Mesenchymal stem cell (in vitro differentiated cells and primary cell): ENCODE results near the gene LYPD6B.

Experiments used
- DNase-seq: peaks from one replicate; pipeline ENCODE4 v3.0.0-alpha.2; 2013
- H2AFZ ChIP-seq: one replicate; pipeline ENCODE4 v1.6.1; 2013; ENCODE audit warnings: low read depth, mild to moderate bottlenecking, control low read depth, inconsistent platforms, low read length, moderate library complexity
- H2AK5ac ChIP-seq: 2 replicates; pipeline ENCODE4 v1.6.1; 2013; ENCODE audit warnings: low read length, moderate library complexity, mild to moderate bottlenecking, inconsistent platforms; ENCODE audit not compliant: severe bottlenecking
- H2BK120ac ChIP-seq: one replicate; pipeline ENCODE4 v1.6.1; 2013; ENCODE audit warnings: low read depth, mild to moderate bottlenecking, inconsistent platforms, low read length, moderate library complexity
- H2BK12ac ChIP-seq, 2 experiments: one replicate each; pipeline ENCODE4 v1.6.1; 2013; ENCODE audit warnings: inconsistent platforms in 2 of 2, low read length in 2 of 2, mild to moderate bottlenecking in 2 of 2, moderate library complexity in 2 of 2, control low read depth in 1 of 2
- H2BK15ac ChIP-seq: one replicate; pipeline ENCODE4 v1.6.1; 2013; ENCODE audit warnings: mild to moderate bottlenecking, low read depth, inconsistent platforms; ENCODE audit not compliant: poor library complexity, severe bottlenecking
- H2BK5ac ChIP-seq: 2 replicates; pipeline ENCODE4 v1.6.1; 2013; ENCODE audit warnings: low read depth, mild to moderate bottlenecking, low read length, control low read depth, inconsistent platforms; ENCODE audit not compliant: poor library complexity, severe bottlenecking
- H3K14ac ChIP-seq, 2 experiments: one replicate each; pipeline ENCODE4 v1.6.1; 2013; ENCODE audit warnings: inconsistent platforms in 2 of 2, low read length in 2 of 2, control low read depth in 1 of 2, mild to moderate bottlenecking in 1 of 2, moderate library complexity in 1 of 2
- H3K18ac ChIP-seq, 2 experiments: one replicate each; pipeline ENCODE4 v1.6.1; 2013; ENCODE audit warnings: inconsistent platforms in 2 of 2, low read length in 2 of 2, control low read depth in 1 of 2, low read depth in 1 of 2, mild to moderate bottlenecking in 1 of 2
- H3K23ac ChIP-seq, 2 experiments: one replicate each; pipeline ENCODE4 v1.6.1; 2013; ENCODE audit warnings: inconsistent platforms in 2 of 2, low read length in 2 of 2, mild to moderate bottlenecking in 2 of 2, moderate library complexity in 2 of 2, control low read depth in 1 of 2
- H3K27ac ChIP-seq: 2 replicates; pipeline ENCODE4 v1.5.1; 2013; ENCODE audit warnings: mild to moderate bottlenecking, moderate library complexity, low read length, control low read depth, inconsistent platforms; ENCODE audit not compliant: poor library complexity, severe bottlenecking
- H3K27me3 ChIP-seq, 2 experiments: 2 replicates each; pipeline versions ENCODE4 v1.6.1 to v1.7.0; 2013; ENCODE audit warnings: low read length in 2 of 2, mild to moderate bottlenecking in 2 of 2, moderate library complexity in 2 of 2, control low read depth in 1 of 2, inconsistent platforms in 1 of 2; ENCODE audit not compliant: control insufficient read depth in 1 of 2, insufficient read depth in 1 of 2
- H3K36me3 ChIP-seq, 2 experiments: 2 replicates each; pipeline versions ENCODE4 v1.6.1 to v1.7.0; 2013; ENCODE audit warnings: low read length in 2 of 2, control low read depth in 1 of 2, inconsistent platforms in 1 of 2, low read depth in 1 of 2, mild to moderate bottlenecking in 1 of 2; ENCODE audit not compliant: insufficient read depth in 2 of 2, control insufficient read depth in 1 of 2
- H3K4ac ChIP-seq, 2 experiments: one replicate each; pipeline ENCODE4 v1.6.1; 2013; ENCODE audit warnings: inconsistent platforms in 2 of 2, low read length in 2 of 2, mild to moderate bottlenecking in 2 of 2, moderate library complexity in 2 of 2, control low read depth in 1 of 2, low read depth in 1 of 2
- H3K4me1 ChIP-seq: 2 replicates; pipeline ENCODE4 v1.6.1; 2013; ENCODE audit warnings: low read depth, low read length, control low read depth; ENCODE audit not compliant: control insufficient read depth, insufficient read depth
- H3K4me2 ChIP-seq: 2 replicates; pipeline ENCODE4 v1.6.1; 2013; ENCODE audit warnings: low read length, mild to moderate bottlenecking, inconsistent platforms; ENCODE audit not compliant: poor library complexity, severe bottlenecking
- H3K4me3 ChIP-seq, 2 experiments: 2 replicates each; pipeline versions ENCODE4 v1.5.1 to v1.7.0; 2013; ENCODE audit warnings: low read length in 2 of 2, mild to moderate bottlenecking in 2 of 2, control low read depth in 1 of 2, low read depth in 1 of 2; ENCODE audit not compliant: insufficient read depth in 1 of 2
- H3K79me1 ChIP-seq: replicated peaks from 2 replicates; pipeline ENCODE4 v1.6.1; 2013; ENCODE audit warnings: mild to moderate bottlenecking, control low read depth, low read length, inconsistent platforms; ENCODE audit not compliant: poor library complexity, severe bottlenecking
- H3K9ac ChIP-seq: 2 replicates; pipeline ENCODE4 v1.7.0; 2013; ENCODE audit warnings: mild to moderate bottlenecking, low read length, moderate library complexity
- H3K9me3 ChIP-seq: 2 replicates; pipeline ENCODE4 v1.7.0; 2013; ENCODE audit warnings: mild to moderate bottlenecking, low read length; ENCODE audit not compliant: control insufficient read depth
- H4K8ac ChIP-seq: one replicate; pipeline ENCODE4 v1.6.1; 2013; ENCODE audit warnings: inconsistent platforms, mild to moderate bottlenecking, low read length, moderate library complexity
- H4K91ac ChIP-seq: one replicate; pipeline ENCODE4 v1.6.1; 2013; ENCODE audit warnings: mild to moderate bottlenecking, low read length, inconsistent platforms
- WGBS: methylation state at CpG from one replicate; pipeline ENCODE4 v1.1.7; 2013; ENCODE audit warnings: mixed read lengths; 5-methylcytosine and 5-hydroxymethylcytosine counted together

Gene LYPD6B

DNA sequence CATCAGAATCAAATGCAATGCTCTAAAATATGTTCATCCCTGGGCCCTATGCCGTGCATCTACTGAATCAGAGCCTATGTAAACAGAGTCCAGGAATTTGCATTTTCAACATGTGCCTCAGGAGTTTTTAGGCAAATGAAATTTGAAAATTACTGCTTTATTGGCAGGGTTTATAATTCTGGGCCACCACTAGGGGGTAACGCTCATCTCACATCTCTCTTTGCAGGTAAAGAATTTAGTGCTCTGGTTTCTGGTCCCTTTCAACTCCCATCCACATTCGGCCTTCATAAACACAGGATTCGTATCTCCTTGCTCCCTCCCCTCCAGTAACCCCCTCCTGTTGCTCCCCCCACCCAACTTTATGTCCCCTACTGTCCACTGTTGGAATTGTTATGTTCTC lies 49.3 kb downstream of the LYPD6B start:
- peaks cover under 1% of the 10 kb centered on the region for H3K4me1 ChIP-seq
- no peak overlapping the region for H4K91ac ChIP-seq
- no peak overlapping the region for H2AFZ ChIP-seq
- H2AK5ac ChIP-seq: no peak overlapping the region
- H3K36me3 ChIP-seq: no peaks in the 10 kb centered on the region
- H3K18ac ChIP-seq: no peak overlapping the region
- H3K9ac ChIP-seq: no peak overlapping the region
- H2BK120ac ChIP-seq: no peak overlapping the region
- no peak overlapping the region for H4K8ac ChIP-seq
- H3K4me3 ChIP-seq: no peak overlapping the region
- H3K27me3 ChIP-seq: peaks cover 0 to 65% of the 10 kb centered on the region in 2 experiments
- H2BK12ac ChIP-seq: no peak overlapping the region
- no peak for DNase-seq
- no peak overlapping the region for H3K27ac ChIP-seq
- no peak overlapping the region for H3K4ac ChIP-seq
- no peak overlapping the region for H2BK5ac ChIP-seq
- no peak overlapping the region for H3K14ac ChIP-seq
- no peak overlapping the region for H3K23ac ChIP-seq
- WGBS: 98% methylated on average over 2 of the region's 4 CpGs
- no peaks in the 10 kb centered on the region for H3K9me3 ChIP-seq
- no peaks in the 10 kb centered on the region for H3K79me1 ChIP-seq
- no peak overlapping the region for H2BK15ac ChIP-seq
- H3K4me2 ChIP-seq: no peak overlapping the region

DNA sequence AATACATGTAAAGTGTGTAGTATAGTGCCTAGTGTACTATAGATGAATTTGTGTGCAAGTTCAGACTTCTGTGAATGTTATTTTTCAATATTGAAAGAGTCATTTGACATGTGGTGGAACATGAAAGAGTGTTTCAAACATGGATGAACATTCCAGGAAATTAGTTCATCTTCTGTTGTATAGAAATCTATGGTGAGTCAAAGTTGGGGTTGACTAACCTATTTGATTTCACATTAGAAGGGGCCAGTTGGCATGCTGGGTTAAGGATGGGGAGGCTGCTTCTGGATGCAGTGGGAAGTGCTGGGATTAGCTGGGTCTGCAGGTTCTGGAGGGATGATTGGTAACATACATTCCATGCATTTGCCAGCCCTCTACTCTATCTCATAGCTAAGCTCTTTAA lies 50.6 kb downstream of the LYPD6B start:
- H2BK120ac ChIP-seq: no peak overlapping the region
- H4K8ac ChIP-seq: no peak overlapping the region
- no peak overlapping the region for H3K4me2 ChIP-seq
- H3K27me3 ChIP-seq: peaks cover 0 to 74% of the 10 kb centered on the region in 2 experiments
- no peak overlapping the region for H3K27ac ChIP-seq
- no peak overlapping the region for H3K14ac ChIP-seq
- no peak overlapping the region for H2BK12ac ChIP-seq
- no peak overlapping the region for H2BK5ac ChIP-seq
- H3K18ac ChIP-seq: no peak overlapping the region
- no peak overlapping the region for H3K4me3 ChIP-seq
- no peak overlapping the region for H2AK5ac ChIP-seq
- H4K91ac ChIP-seq: no peak overlapping the region
- H3K4me1 ChIP-seq: no peaks in the 10 kb centered on the region
- H3K36me3 ChIP-seq: no peaks in the 10 kb centered on the region
- no peak for DNase-seq
- H3K23ac ChIP-seq: no peak overlapping the region
- no peak overlapping the region for H3K9ac ChIP-seq
- no peaks in the 10 kb centered on the region for H3K79me1 ChIP-seq
- H2BK15ac ChIP-seq: no peak overlapping the region
- no peak overlapping the region for H3K4ac ChIP-seq
- no peaks in the 10 kb centered on the region for H3K9me3 ChIP-seq
- no peak overlapping the region for H2AFZ ChIP-seq

DNA sequence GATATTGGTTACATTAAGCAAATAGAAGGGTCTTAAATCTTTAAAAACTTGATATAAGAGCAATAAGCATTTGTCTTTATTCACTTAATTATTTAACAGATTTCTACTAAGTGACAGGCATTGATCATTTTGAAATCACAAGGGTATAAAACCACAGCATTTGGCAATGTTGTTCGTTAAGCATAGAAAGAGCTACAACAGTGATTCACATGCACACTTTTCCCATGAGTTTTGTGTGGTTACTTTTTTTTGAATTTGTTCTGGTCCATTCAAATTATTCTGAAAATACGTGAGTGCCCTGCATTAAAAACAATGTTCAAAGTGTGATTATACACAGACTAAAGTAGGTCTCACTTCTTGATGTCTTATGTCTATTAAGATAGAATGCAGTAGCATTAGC lies 52.2 kb downstream of the LYPD6B start:
- WGBS: 92% methylated on average over 1 of the region's 2 CpGs
- Histone ChIP-seq H3K23ac (no peak overlapping the region), H3K18ac (no peak overlapping the region), H3K36me3 (no peaks in the 10 kb centered on the region), H3K27ac (no peak overlapping the region), H2BK5ac (no peak overlapping the region), H4K91ac (no peak overlapping the region), H2AK5ac (no peak overlapping the region), H3K4me3 (no peak overlapping the region), H3K4me2 (no peak overlapping the region), H4K8ac (no peak overlapping the region), H2BK12ac (no peak overlapping the region), H3K27me3 (peaks cover 0 to 69% of the 10 kb centered on the region in 2 experiments), H2BK15ac (no peak overlapping the region), H2AFZ (no peak overlapping the region), H2BK120ac (no peak overlapping the region), H3K4ac (no peak overlapping the region), H3K9me3 (no peaks in the 10 kb centered on the region), H3K79me1 (no peaks in the 10 kb centered on the region), H3K4me1 (no peaks in the 10 kb centered on the region), H3K9ac (no peak overlapping the region), H3K14ac (no peak overlapping the region)
- no peak for DNase-seq

DNA sequence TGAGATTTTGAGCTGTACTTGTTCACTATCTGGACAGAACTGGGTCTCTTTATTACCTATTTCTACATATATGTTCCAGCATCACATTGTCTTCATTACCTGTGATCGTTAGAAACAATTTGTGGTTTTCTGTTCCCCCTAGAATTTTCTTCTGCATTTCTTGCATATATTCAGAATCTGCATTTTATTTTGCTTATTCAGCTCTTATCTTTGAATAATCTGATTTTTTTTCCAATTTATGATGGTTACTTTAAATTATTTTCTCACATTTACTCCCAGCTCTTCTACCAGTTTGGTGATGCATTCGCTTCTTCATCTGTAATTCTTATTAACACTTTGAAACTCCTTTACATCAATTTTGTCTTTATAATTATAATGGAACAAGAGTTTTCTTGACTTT lies 55.1 kb downstream of the LYPD6B start:
- Histone ChIP-seq H3K14ac (no peak overlapping the region), H4K8ac (no peak overlapping the region), H3K9me3 (no peaks in the 10 kb centered on the region), H3K4ac (no peak overlapping the region), H3K27ac (no peak overlapping the region), H3K4me1 (no peaks in the 10 kb centered on the region), H2AK5ac (no peak overlapping the region), H3K4me2 (no peak overlapping the region), H2BK120ac (no peak overlapping the region), H3K9ac (no peak overlapping the region), H2AFZ (no peak overlapping the region), H3K18ac (no peak overlapping the region), H3K4me3 (no peak overlapping the region), H3K27me3 (peaks cover 0 to 50% of the 10 kb centered on the region in 2 experiments), H2BK12ac (no peak overlapping the region), H3K23ac (no peak overlapping the region), H3K36me3 (no peaks in the 10 kb centered on the region), H2BK15ac (no peak overlapping the region), H4K91ac (no peak overlapping the region), H3K79me1 (no peaks in the 10 kb centered on the region), H2BK5ac (no peak overlapping the region)
- WGBS: 100% methylated on average over 1 of the region's 2 CpGs
- no peak for DNase-seq
